Vagina (tissue), 2 donors: ENCODE measurements around the gene FGD2.

ENCODE experiments used
- POLR2A ChIP-seq, 2 donors: fragments of 450-650 bp; IDR thresholded peaks; one replicate each; pipeline ENCODE4 v1.6.1; 2017; ENCODE audit warnings: antibody characterized with exemption in 2 of 2, mild to moderate bottlenecking in 2 of 2, moderate library complexity in 2 of 2
- POLR2AphosphoS5 ChIP-seq, 2 donors: sonication (generic); formaldehyde crosslinking; IDR thresholded peaks; one replicate each; pipeline ENCODE4 v1.9.0; 2017; ENCODE audit warnings: antibody characterized with exemption in 2 of 2, mild to moderate bottlenecking in 2 of 2, low read depth in 1 of 2; ENCODE audit not compliant: insufficient read depth in 1 of 2
- TF ChIP-seq, protein P1 (sequence below), 3 experiments: fragments of 450-650 bp in 2 of 3; fragments of 200-600 bp in 1 of 3; sonication (generic) in 1 of 3; IDR thresholded peaks; one replicate each; pipeline ENCODE4 v1.5.1; 2017 to 2019; ENCODE audit warnings: antibody characterized with exemption in 3 of 3, mild to moderate bottlenecking in 2 of 3, moderate library complexity in 2 of 3

- TF ChIP-seq, protein P1, sequence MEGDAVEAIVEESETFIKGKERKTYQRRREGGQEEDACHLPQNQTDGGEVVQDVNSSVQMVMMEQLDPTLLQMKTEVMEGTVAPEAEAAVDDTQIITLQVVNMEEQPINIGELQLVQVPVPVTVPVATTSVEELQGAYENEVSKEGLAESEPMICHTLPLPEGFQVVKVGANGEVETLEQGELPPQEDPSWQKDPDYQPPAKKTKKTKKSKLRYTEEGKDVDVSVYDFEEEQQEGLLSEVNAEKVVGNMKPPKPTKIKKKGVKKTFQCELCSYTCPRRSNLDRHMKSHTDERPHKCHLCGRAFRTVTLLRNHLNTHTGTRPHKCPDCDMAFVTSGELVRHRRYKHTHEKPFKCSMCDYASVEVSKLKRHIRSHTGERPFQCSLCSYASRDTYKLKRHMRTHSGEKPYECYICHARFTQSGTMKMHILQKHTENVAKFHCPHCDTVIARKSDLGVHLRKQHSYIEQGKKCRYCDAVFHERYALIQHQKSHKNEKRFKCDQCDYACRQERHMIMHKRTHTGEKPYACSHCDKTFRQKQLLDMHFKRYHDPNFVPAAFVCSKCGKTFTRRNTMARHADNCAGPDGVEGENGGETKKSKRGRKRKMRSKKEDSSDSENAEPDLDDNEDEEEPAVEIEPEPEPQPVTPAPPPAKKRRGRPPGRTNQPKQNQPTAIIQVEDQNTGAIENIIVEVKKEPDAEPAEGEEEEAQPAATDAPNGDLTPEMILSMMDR (IDR thresholded peaks at IDR 0.05) = no peak
- TF ChIP-seq POLR2A (IDR thresholded peaks at IDR 0.05) (no peak), POLR2AphosphoS5 (IDR thresholded peaks at IDR 0.05; ENCODE audit: insufficient read depth in 1 of 2, low read depth in 1 of 2) (no peak)
These were observed 37.7 kb upstream of the FGD2 start for GRCh38 chr6:36967757-36968156.
